CD4-positive, alpha-beta T cell (primary cell): ENCODE data around the gene KRTAP5-5. TPM values are rescaled to one million over a fixed set of nuclear protein-coding genes. Genes with fewer than 3 reads are reported as not detected.

Experiments
- ATAC-seq: fragments of 200-7000 bp; cut with Tn5 transposase; one replicate; pipeline ENCODE4 v1.10.0; 2022; ENCODE audit warnings: mild to moderate bottlenecking; ENCODE audit not compliant: poor library complexity
- CTCF ChIA-PET: fragments of 350-600 bp; sonication (Branson Sonifier 250); formaldehyde crosslinking; loops from one replicate; lab custom pipeline; 2021; ENCODE audit warnings: antibody characterized with exemption, inconsistent platforms; lab: Charles Lee
- POLR2A ChIA-PET: fragments of 350-600 bp; sonication (Branson Sonifier 250); formaldehyde crosslinking; loops from one replicate; lab custom pipeline; 2021; ENCODE audit warnings: antibody characterized with exemption, inconsistent platforms; lab: Charles Lee
- DNase-seq, 14 experiments: peaks; one replicate each; pipeline ENCODE4 v3.0.0-alpha.2; 2013 to 2020; ENCODE audit warnings: mixed read lengths in 2 of 14
- H3K27ac ChIP-seq, 2 donors: one replicate each; pipeline versions ENCODE4 v1.5.1 to v1.7.0; 2013; ENCODE audit warnings: low read length in 2 of 2, low read depth in 1 of 2, mild to moderate bottlenecking in 1 of 2
- H3K27me3 ChIP-seq, 2 experiments: 1 replicate in 1 of 2; 2 replicates in 1 of 2; pipeline versions ENCODE4 v1.6.1 to v1.7.0; 2013; ENCODE audit warnings: low read length in 2 of 2, control low read depth in 1 of 2, mild to moderate bottlenecking in 1 of 2, moderate library complexity in 1 of 2; ENCODE audit not compliant: insufficient read depth in 2 of 2, control insufficient read depth in 1 of 2
- H3K36me3 ChIP-seq: one replicate; pipeline ENCODE4 v1.6.1; 2013; ENCODE audit warnings: low read length, control low read depth; ENCODE audit not compliant: insufficient read depth
- H3K4me1 ChIP-seq: one replicate; pipeline ENCODE4 v1.6.1; 2013; ENCODE audit warnings: low read length, control low read depth; ENCODE audit not compliant: insufficient read depth
- H3K4me3 ChIP-seq: one replicate; pipeline ENCODE4 v1.5.1; 2013; ENCODE audit warnings: mild to moderate bottlenecking, low read length, moderate library complexity
- H3K9me3 ChIP-seq, 2 experiments: 1 replicate in 1 of 2; 2 replicates in 1 of 2; pipeline versions ENCODE4 v1.6.1 to v1.7.0; 2013; ENCODE audit warnings: low read length in 2 of 2, mild to moderate bottlenecking in 2 of 2, control low read depth in 1 of 2, moderate library complexity in 1 of 2; ENCODE audit not compliant: control insufficient read depth in 1 of 2, insufficient read depth in 1 of 2
- H3K27ac Mint-ChIP-seq: one replicate; pipeline ENCODE4 v1.8.0; 2020; ENCODE audit warnings: mixed read lengths
- H3K27me3 Mint-ChIP-seq: one replicate; pipeline ENCODE4 v1.8.0; 2021; ENCODE audit warnings: mixed read lengths
- H3K36me3 Mint-ChIP-seq: one replicate; pipeline ENCODE4 v1.8.0; 2021; ENCODE audit warnings: low read depth, mixed read lengths
- H3K4me1 Mint-ChIP-seq: one replicate; pipeline ENCODE4 v1.8.0; 2021; ENCODE audit warnings: low read depth, mixed read lengths
- H3K4me3 Mint-ChIP-seq: one replicate; pipeline ENCODE4 v1.8.0; 2020; ENCODE audit warnings: mild to moderate bottlenecking, mixed read lengths
- H3K9me3 Mint-ChIP-seq: one replicate; pipeline ENCODE4 v1.8.0; 2020; ENCODE audit warnings: mixed read lengths
- intact Hi-C, 2 experiments: fragments of 100-400 bp; cut with DNase I in 1 of 2; cut with micrococcal nuclease in 1 of 2; formaldehyde crosslinking; loops; one replicate each; pipeline versions ENCODE4 v1.15.1 to v1.9.0; 2023 to 2025; cut with DNase I, micrococcal nuclease
- total RNA-seq, 174 experiments: library from RNA in 2 of 174; stranded (reverse) in 2 of 174; gene quantifications; one replicate each; pipeline ENCODE4 v1.2.3 and lab custom pipeline; 2021 to 2026
- TF ChIP-seq, protein P1 (sequence below): fragments of 200-600 bp; IDR thresholded peaks from one replicate; pipeline ENCODE4 v1.8.0; 2022; ENCODE audit warnings: antibody characterized with exemption, mild to moderate bottlenecking

Gene KRTAP5-5
- total RNA-seq, 2 experiments from 2014 or later = not detected

DNA sequence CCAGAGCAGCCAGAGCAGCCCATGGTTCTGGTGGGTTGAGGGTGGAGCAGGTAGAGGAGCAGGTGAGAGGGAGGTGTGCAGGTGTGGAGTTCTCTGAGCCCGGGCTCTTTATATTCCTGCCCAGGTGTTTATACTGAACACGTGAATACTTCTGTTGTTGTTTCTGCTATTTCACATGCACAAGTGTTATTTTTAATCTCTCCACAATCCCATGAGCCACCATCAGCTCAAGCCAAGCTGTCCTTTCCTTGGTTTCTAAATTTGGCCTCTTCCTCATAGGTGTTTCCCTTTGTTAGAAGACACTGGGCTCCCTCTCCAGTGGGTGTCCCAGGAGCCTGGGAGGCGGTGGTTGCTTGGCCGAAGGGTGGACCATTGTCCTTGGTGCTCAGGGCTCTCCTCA lies 21.2 kb upstream of the KRTAP5-5 start, which contains the start of gene KRTAP5-3:
KRTAP5-3 (minus strand) TSS at position 101 of the 400 bp plus-strand sequence; CDS start at position 23, 78 bp downstream.
- no peak for DNase-seq
- H3K4me1 ChIP-seq = peaks cover 15% of the 10 kb centered on the region
- ChIA-PET CTCF (no interaction called here), POLR2A (no interaction called here)
- H3K36me3 ChIP-seq = no peaks in the 10 kb centered on the region
- intact Hi-C loops = no loop called here
- peaks cover 8% of the 10 kb centered on the region for H3K4me1 Mint-ChIP-seq
- no peaks in the 10 kb centered on the region for H3K36me3 Mint-ChIP-seq
- H3K9me3 ChIP-seq = peaks cover 0 to 5% of the 10 kb centered on the region in 2 experiments
- TF ChIP-seq, protein P1, sequence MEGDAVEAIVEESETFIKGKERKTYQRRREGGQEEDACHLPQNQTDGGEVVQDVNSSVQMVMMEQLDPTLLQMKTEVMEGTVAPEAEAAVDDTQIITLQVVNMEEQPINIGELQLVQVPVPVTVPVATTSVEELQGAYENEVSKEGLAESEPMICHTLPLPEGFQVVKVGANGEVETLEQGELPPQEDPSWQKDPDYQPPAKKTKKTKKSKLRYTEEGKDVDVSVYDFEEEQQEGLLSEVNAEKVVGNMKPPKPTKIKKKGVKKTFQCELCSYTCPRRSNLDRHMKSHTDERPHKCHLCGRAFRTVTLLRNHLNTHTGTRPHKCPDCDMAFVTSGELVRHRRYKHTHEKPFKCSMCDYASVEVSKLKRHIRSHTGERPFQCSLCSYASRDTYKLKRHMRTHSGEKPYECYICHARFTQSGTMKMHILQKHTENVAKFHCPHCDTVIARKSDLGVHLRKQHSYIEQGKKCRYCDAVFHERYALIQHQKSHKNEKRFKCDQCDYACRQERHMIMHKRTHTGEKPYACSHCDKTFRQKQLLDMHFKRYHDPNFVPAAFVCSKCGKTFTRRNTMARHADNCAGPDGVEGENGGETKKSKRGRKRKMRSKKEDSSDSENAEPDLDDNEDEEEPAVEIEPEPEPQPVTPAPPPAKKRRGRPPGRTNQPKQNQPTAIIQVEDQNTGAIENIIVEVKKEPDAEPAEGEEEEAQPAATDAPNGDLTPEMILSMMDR = no peak
- H3K27me3 ChIP-seq = peaks cover 0 to 3% of the 10 kb centered on the region in 2 experiments
- no peak within 1 kb of the TSS for H3K4me3 ChIP-seq
- H3K4me3 Mint-ChIP-seq = no peak within 1 kb of the TSS
- no peak within 1 kb of the TSS for H3K27ac Mint-ChIP-seq
- no peaks in the 10 kb centered on the region for H3K9me3 Mint-ChIP-seq
- no peak within 1 kb of the TSS for H3K27ac ChIP-seq
- no peak for ATAC-seq
- H3K27me3 Mint-ChIP-seq = peaks cover 32% of the 10 kb centered on the region

DNA sequence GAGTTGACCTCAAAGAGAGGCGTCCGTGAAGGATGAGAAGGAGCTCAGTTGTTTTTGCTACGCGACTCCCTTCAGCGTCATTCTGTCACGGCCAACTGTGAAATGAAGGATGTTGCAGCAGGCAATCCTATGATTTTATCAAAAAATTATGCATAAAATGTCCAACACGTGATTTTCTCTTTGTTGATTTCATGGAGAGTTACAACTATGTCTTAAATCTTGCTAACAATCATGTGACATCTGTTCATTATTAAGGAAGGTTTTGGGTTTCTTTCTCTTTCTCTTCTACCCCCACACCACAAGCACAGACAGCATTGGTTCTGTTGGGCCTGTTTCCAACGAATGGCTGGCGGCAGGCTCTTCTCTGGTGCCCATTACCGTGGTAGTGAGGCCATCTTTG lies 11.3 kb upstream of the KRTAP5-5 start:
- Mint-ChIP-seq H3K36me3 (no peaks in the 10 kb centered on the region), H3K4me3 (no peak overlapping the region), H3K27me3 (peaks cover 46% of the 10 kb centered on the region), H3K4me1 (peaks cover 6% of the 10 kb centered on the region), H3K9me3 (no peaks in the 10 kb centered on the region), H3K27ac (no peak overlapping the region)
- no peaks in the 10 kb centered on the region for H3K36me3 ChIP-seq
- peaks cover 3 to 7% of the 10 kb centered on the region in 2 experiments for H3K27me3 ChIP-seq
- ChIA-PET CTCF (no interaction called here), POLR2A (no interaction called here)
- no peaks in the 10 kb centered on the region for H3K9me3 ChIP-seq
- ATAC-seq = no peak
- H3K4me1 ChIP-seq = peaks cover 11% of the 10 kb centered on the region
- no peak for DNase-seq
- H3K4me3 ChIP-seq = no peak overlapping the region
- intact Hi-C loops = no loop called here
- no peak overlapping the region for H3K27ac ChIP-seq
- TF ChIP-seq, protein P1 = no peak

DNA sequence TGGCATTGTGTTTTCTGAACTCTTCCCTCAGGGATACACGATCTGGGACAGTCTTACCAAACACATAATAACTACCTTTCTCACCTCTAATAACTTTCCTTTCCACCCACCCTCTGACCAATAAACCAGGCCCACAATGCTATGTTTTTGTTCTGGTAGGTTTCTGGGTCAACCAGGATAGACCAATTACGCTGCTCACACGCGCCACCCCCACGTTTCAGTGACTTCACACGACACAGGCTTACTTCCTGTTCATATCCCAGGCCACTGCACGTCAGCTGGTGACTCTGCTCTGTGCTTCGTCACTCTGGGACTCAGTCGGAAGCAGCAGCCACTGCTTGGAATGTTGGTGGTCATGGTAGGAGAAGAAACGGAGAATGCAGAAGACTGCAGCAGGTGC lies 10.1 kb upstream of the KRTAP5-5 start:
- peak in 5 of 14 experiments; percentile 16 to 72 (median 43) for DNase-seq
- H3K27ac Mint-ChIP-seq = peak overlapping the region; percentile 1
- peak overlapping the region; percentile 32 for H3K4me3 Mint-ChIP-seq

More for the DNA sequence above, 10.1 kb upstream of the KRTAP5-5 start:
- POLR2A ChIA-PET = interaction anchor here (0.7 kb wide), 1 partner anchor 30 kb away, joined by 3 read pairs; no protein-coding TSS in a partner anchor
- H3K4me3 ChIP-seq = no peak overlapping the region
- Mint-ChIP-seq H3K4me1 (peaks cover 6% of the 10 kb centered on the region), H3K9me3 (no peaks in the 10 kb centered on the region), H3K36me3 (no peaks in the 10 kb centered on the region), H3K27me3 (peaks cover 37% of the 10 kb centered on the region)
- ATAC-seq = peak; percentile 88
- CTCF ChIA-PET = no interaction called here
- H3K27ac ChIP-seq = no peak overlapping the region
- intact Hi-C loops = no loop called here
- H3K36me3 ChIP-seq = no peaks in the 10 kb centered on the region
- peaks cover 11% of the 10 kb centered on the region for H3K4me1 ChIP-seq
- TF ChIP-seq, protein P1 = no peak
- H3K27me3 ChIP-seq = peaks cover 3 to 7% of the 10 kb centered on the region in 2 experiments
- H3K9me3 ChIP-seq = no peaks in the 10 kb centered on the region
